ENCODE measurements around the gene GP1BA.

- no peak for TF ChIP-seq CTCF (IDR thresholded peaks at IDR 0.05)
- no peak for TF ChIP-seq POLR2AphosphoS5 (IDR thresholded peaks at IDR 0.05)
Measured at GRCh38 chr17:4931963-4932362, at the start of gene GP1BA.

Measured in stomach (tissue), 4 donors.